HG02610 (cell line): Measurements from ENCODE around the gene SV2C.

Experiments used
- ATAC-seq: cut with Tn5 transposase; IDR thresholded peaks from one replicate; pipeline ENCODE4 v1.9.1; 2021; ENCODE audit warnings: mild to moderate bottlenecking, moderate library complexity; ENCODE audit not compliant: unreplicated experiment

Gene SV2C

GRCh38 chr5:76372323-76373054, 289.3 kb downstream of the SV2C start:
- no peak for ATAC-seq

- ATAC-seq, result no peak
Observed at GRCh38 chr5:76376148-76376865, 293.1 kb downstream of the SV2C start.

- no peak for ATAC-seq
Observed at GRCh38 chr5:76376866-76377230, 293.7 kb downstream of the SV2C start.

- no peak for ATAC-seq
Observed at GRCh38 chr5:76378355-76378754, 295.2 kb downstream of the SV2C start.

GRCh38 chr5:76379316-76379715, 296.1 kb downstream of the SV2C start:
- ATAC-seq, result no peak

GRCh38 chr5:76379855-76380254, 296.7 kb downstream of the SV2C start:
- ATAC-seq, result no peak

- no peak for ATAC-seq
Observed at GRCh38 chr5:76380346-76381066, 297.3 kb downstream of the SV2C start.

- no peak for ATAC-seq
Observed at GRCh38 chr5:76383126-76383832, 300.1 kb downstream of the SV2C start.

GRCh38 chr5:76384189-76384588, 301.0 kb downstream of the SV2C start:
- ATAC-seq, result no peak

- no peak for ATAC-seq
Observed at GRCh38 chr5:76384705-76385104, 301.5 kb downstream of the SV2C start.

GRCh38 chr5:76385540-76385939, 302.4 kb downstream of the SV2C start:
- no peak for ATAC-seq

- no peak for ATAC-seq
Observed at GRCh38 chr5:76386360-76386759, 303.2 kb downstream of the SV2C start.

GRCh38 chr5:76388236-76388635, 305.1 kb downstream of the SV2C start:
- no peak for ATAC-seq

GRCh38 chr5:76388791-76389512, 305.8 kb downstream of the SV2C start:
- no peak for ATAC-seq

GRCh38 chr5:76389513-76390154, 306.5 kb downstream of the SV2C start:
- ATAC-seq, result no peak

GRCh38 chr5:76391014-76391413, 307.8 kb downstream of the SV2C start:
- ATAC-seq, result no peak

- ATAC-seq, result no peak
Observed at GRCh38 chr5:76393035-76393680, 310.0 kb downstream of the SV2C start.

- no peak for ATAC-seq
Observed at GRCh38 chr5:76397200-76397599, 314.0 kb downstream of the SV2C start.

- no peak for ATAC-seq
Observed at GRCh38 chr5:76399268-76399667, 316.1 kb downstream of the SV2C start.

- ATAC-seq, result no peak
Observed at GRCh38 chr5:76400466-76400865, 317.3 kb downstream of the SV2C start.
